Suppressor macrophage treated with lipopolysaccharide for 1 hour (primary cell): ENCODE results near the gene KIF13A.

Experiments
- DNase-seq, 3 donors: peaks; one replicate each; pipeline ENCODE4 v3.0.0-alpha.2; 2020 to 2022

KIF13A gene

DNA sequence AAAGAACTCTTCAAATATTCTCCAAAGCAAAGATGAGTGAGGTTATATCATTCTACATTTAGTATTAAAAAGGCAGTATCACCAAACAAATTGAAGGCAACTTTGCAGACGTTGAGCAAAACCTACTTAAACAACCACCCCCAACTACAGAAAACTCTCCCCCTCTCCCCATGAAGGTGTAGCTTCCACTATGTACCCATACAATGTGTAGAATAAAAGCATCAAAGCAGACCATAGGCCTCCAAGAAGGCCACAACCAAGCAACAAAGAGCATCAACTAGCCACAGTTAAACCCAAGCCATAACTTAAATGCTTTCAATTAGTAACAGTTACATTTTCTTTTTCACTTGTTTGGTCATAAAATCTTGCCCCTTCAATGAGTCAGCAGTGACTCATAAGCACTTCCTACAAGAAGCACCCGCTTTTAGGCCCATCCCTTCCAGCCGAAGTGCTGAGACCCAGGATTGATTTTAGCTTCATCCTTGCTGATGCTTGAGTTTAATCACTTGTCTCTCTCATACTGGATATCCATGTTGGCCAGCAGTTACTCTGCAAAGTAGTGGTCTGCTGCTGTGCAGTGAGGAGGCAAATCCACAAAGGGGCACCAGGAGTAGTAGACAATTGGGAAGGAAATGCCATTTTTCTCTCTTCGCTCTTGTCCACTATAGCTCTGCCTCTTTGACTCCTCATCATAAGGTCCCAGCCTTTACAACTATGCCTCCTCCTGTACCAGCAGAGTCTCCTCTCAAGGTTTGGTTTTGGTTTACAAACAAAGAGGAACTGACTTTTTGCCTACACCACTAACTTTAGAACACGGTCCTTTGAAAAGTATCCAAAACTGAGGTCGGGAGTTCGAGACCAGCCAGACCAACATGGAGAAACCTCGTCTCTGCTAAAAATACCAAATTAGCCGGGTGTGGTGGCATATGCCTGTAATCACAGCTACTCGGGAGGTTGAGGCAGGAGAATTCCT is 272.3 kb downstream of the KIF13A start:
- DNase-seq, result peak; percentile 89 to 97 (median 96)

DNA sequence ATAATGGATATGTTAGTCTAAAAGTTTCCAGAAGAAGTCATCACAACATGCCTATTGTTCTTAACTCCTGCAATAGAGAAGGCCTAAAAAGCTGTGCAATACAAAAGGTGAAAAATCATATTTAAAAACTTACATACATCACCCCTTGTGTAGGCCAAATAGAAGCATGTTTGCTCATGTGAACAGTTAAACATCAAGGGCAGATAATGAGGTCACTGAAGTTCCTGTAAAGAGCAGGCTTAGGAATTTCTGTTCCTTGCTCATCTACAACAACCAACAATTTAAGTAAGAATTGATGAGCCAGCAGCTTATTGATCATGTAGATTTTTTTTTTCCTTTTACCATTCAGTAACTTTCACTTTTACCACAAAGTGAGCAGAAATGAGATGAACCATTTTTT is 273.3 kb downstream of the KIF13A start:
- DNase-seq, result peak; percentile 63 to 91 (median 81)

DNA sequence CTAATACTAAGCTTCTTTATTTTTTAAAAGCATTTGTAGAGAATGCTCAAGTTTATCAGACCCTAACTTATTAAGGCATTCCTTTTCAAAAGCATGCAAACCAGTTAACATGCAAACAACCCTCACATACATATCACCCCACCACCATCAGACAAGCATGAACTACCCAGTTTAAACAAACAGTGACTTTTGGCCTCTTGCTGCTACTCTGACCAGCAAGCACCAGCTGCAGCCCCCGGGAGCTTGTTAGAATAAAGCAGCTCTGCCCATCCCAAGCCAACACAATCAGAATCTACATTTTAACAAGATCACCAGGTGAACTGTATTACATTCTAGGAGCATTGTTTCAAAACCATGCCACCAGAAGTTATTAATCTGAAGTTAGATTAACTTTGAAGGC is 274.9 kb downstream of the KIF13A start:
- no peak for DNase-seq

DNA sequence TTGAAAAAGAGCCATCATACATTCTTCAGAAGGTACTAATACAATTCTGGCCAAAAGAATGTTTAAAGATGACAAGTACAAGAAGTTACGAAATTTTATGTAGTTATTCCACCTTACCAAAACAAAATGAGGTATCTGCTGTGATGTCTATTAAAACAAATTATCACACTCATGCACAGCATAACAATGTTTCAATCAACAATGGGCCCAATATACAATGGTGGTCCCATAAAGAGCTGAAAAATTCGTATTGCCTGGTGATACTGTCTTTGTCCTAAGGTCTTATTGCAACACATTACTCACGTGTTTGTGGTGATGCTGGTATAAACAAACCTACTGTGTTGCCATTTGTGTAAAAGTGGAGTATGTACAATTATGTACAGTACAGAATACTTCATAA is 277.1 kb downstream of the KIF13A start:
- DNase-seq, result no peak

DNA sequence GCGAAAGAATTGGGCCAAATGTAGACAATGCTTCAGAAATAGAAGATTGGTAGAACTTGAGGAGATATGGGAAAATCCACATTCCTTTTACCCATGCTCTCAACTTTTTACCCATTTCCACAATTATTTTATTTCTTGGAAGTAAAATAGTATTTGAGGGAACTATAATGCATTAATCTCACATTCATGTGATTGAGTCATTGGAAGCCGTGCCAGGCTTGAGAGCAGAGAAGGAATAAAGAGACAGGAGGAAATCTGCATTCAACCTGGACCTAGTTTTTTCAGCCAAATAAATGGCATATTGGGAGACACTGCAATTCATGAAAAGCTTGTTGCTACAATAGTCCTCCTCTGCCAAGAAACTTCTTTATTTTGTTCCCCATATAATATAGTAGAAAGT is 278.0 kb downstream of the KIF13A start:
- no peak for DNase-seq
